Sigmoid colon (tissue), 7 donors: ENCODE data around the gene RFX4. TPM values are rescaled to one million over a fixed set of nuclear protein-coding genes. Genes with fewer than 3 reads are reported as not detected.

Source experiments
- DNase-seq: peaks from one replicate; pipeline ENCODE4 v3.0.0-alpha.2; 2019
- H3K27ac ChIP-seq, 4 donors: fragments of 200-600 bp; sonication (generic); one replicate each; pipeline ENCODE4 v1.5.1; 2016 to 2019; ENCODE audit warnings: mild to moderate bottlenecking in 1 of 4
- H3K27me3 ChIP-seq, 3 donors: fragments of 200-600 bp; sonication (generic); one replicate each; pipeline ENCODE4 v1.5.1; 2019; ENCODE audit warnings: mild to moderate bottlenecking in 1 of 3
- H3K36me3 ChIP-seq, 4 donors: fragments of 200-600 bp; sonication (generic); one replicate each; pipeline ENCODE4 v1.5.1; 2016 to 2019
- H3K4me1 ChIP-seq, 4 donors: fragments of 200-600 bp; sonication (generic); one replicate each; pipeline ENCODE4 v1.5.1; 2017 to 2019
- H3K4me3 ChIP-seq, 4 donors: fragments of 200-600 bp; sonication (generic); one replicate each; pipeline ENCODE4 v1.5.1; 2017 to 2019; ENCODE audit warnings: mild to moderate bottlenecking in 2 of 4, moderate library complexity in 1 of 4
- H3K9me3 ChIP-seq, 4 donors: fragments of 200-600 bp in 3 of 4; sonication (generic) in 3 of 4; one replicate each; pipeline versions ENCODE4 v1.5.1 to v1.6.1; 2013 to 2019
- EP300 ChIP-seq, 4 donors: sonication (generic); formaldehyde crosslinking; IDR thresholded peaks; one replicate each; pipeline ENCODE4 v1.6.1; 2017; ENCODE audit warnings: antibody characterized with exemption in 4 of 4
- POLR2A ChIP-seq, 2 donors: fragments of 450-650 bp; IDR thresholded peaks; one replicate each; pipeline ENCODE4 v1.6.1; 2016; ENCODE audit warnings: antibody characterized with exemption in 2 of 2, mild to moderate bottlenecking in 2 of 2, moderate library complexity in 2 of 2
- POLR2AphosphoS5 ChIP-seq, 4 donors: sonication (generic); formaldehyde crosslinking; IDR thresholded peaks; one replicate each; pipeline ENCODE4 v1.6.1; 2017; ENCODE audit warnings: antibody characterized with exemption in 4 of 4
- WGBS, 2 donors: extraction: QIAGEN DNeasy Blood & Tissue Kit; methylation state at CpG; one replicate each; pipeline ENCODE4 v1.1.7; 2013; 5-methylcytosine and 5-hydroxymethylcytosine counted together
- intact Hi-C: fragments of 100-400 bp; cut with DNase I; formaldehyde crosslinking; loops from one replicate; pipeline ENCODE4 v1.15.1; 2023
- polyA plus RNA-seq, 3 donors: library from polyadenylated mRNA; stranded (reverse); fragments of 200-250 nt; gene quantifications; one replicate each; pipeline ENCODE4 v1.2.3, GENCODE V29; 2013
- total RNA-seq, 4 donors: library from RNA; depleted of rRNA; stranded (reverse); fragments of >200 nt; gene quantifications; one replicate each; pipeline ENCODE4 v1.1.0, GENCODE V29; 2016
- TF ChIP-seq, protein P1 (sequence below), 4 experiments: fragments of 450-650 bp in 3 of 4; fragments of 200-600 bp in 1 of 4; IDR thresholded peaks; one replicate each; pipeline ENCODE4 v1.5.1; 2016 to 2019; ENCODE audit warnings: antibody characterized with exemption in 4 of 4, mild to moderate bottlenecking in 3 of 4, moderate library complexity in 2 of 4
- donor health status: healthy with polysubstance abuse.
- donor health status: Bipolar disorder and iron deficiency.
- donor health status: healthy.

Gene RFX4
- total and polyA plus RNA-seq, 7 donors: 0.01 TPM; not detected in 6

DNA sequence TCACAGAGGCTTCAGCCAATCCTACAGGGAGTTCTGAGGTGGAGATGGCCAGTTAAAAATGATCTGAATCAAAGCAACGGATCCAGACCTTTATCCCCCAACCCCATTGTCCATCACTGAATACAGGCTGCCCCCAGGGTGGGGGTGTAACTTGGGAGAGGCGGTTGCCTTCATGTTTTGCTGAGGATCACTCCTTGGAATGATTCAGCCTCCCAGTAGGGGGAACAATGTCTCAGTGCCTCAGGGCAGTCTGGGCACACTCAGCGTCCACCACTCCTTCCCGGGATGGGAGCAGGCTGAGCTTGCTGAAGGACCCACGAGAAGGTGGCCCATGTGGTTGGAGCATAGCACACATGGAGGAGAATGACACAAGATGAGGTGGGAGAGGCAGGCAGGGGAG, 60.2 kb downstream of the RFX4 start:
- Histone ChIP-seq H3K27me3 (no peaks in the 10 kb centered on the region), H3K4me3 (no peak overlapping the region), H3K27ac (no peak overlapping the region), H3K9me3 (no peaks in the 10 kb centered on the region), H3K36me3 (no peaks in the 10 kb centered on the region), H3K4me1 (no peaks in the 10 kb centered on the region)
- WGBS, 2 donors: 79 to 87% methylated on average over 5 of the region's 5 CpGs
- DNase-seq: no peak
- intact Hi-C loops: no loop called here
- TF ChIP-seq POLR2A (IDR thresholded peaks at IDR 0.05) (no peak), POLR2AphosphoS5 (IDR thresholded peaks at IDR 0.05) (no peak), EP300 (IDR thresholded peaks at IDR 0.05) (no peak)
- TF ChIP-seq, protein P1, sequence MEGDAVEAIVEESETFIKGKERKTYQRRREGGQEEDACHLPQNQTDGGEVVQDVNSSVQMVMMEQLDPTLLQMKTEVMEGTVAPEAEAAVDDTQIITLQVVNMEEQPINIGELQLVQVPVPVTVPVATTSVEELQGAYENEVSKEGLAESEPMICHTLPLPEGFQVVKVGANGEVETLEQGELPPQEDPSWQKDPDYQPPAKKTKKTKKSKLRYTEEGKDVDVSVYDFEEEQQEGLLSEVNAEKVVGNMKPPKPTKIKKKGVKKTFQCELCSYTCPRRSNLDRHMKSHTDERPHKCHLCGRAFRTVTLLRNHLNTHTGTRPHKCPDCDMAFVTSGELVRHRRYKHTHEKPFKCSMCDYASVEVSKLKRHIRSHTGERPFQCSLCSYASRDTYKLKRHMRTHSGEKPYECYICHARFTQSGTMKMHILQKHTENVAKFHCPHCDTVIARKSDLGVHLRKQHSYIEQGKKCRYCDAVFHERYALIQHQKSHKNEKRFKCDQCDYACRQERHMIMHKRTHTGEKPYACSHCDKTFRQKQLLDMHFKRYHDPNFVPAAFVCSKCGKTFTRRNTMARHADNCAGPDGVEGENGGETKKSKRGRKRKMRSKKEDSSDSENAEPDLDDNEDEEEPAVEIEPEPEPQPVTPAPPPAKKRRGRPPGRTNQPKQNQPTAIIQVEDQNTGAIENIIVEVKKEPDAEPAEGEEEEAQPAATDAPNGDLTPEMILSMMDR (IDR thresholded peaks at IDR 0.05): no peak

GRCh38 chr12:106644335-106645073, 61.7 kb downstream of the RFX4 start:
- 62 to 84% methylated on average over 16 of the region's 16 CpGs for WGBS, 2 donors
- Histone ChIP-seq H3K27ac (no peak overlapping the region), H3K9me3 (no peaks in the 10 kb centered on the region), H3K36me3 (no peaks in the 10 kb centered on the region), H3K4me3 (no peak overlapping the region), H3K27me3 (no peaks in the 10 kb centered on the region), H3K4me1 (no peaks in the 10 kb centered on the region)
- TF ChIP-seq POLR2A (IDR thresholded peaks at IDR 0.05): no peak
- no peak for TF ChIP-seq POLR2AphosphoS5 (IDR thresholded peaks at IDR 0.05)
- TF ChIP-seq EP300 (IDR thresholded peaks at IDR 0.05): no peak
- TF ChIP-seq, protein P1 (IDR thresholded peaks at IDR 0.05): no peak
- DNase-seq: no peak
- intact Hi-C loops: no loop called here

- no peak for TF ChIP-seq EP300 (IDR thresholded peaks at IDR 0.05)
- TF ChIP-seq, protein P1 (IDR thresholded peaks at IDR 0.05): no peak
- no peak for TF ChIP-seq POLR2AphosphoS5 (IDR thresholded peaks at IDR 0.05)
- TF ChIP-seq POLR2A (IDR thresholded peaks at IDR 0.05): no peak
- peak; percentile 81 for DNase-seq
- H3K4me1 ChIP-seq: no peaks in the 10 kb centered on the region
- no peak overlapping the region for H3K27ac ChIP-seq
- intact Hi-C loops: no loop called here
- no peaks in the 10 kb centered on the region for H3K27me3 ChIP-seq
- H3K36me3 ChIP-seq: no peaks in the 10 kb centered on the region
- no peaks in the 10 kb centered on the region for H3K9me3 ChIP-seq
- no peak overlapping the region for H3K4me3 ChIP-seq
- WGBS, 2 donors: 22 to 69% methylated on average over 16 of the region's 16 CpGs
Measured at GRCh38 chr12:106645074-106645421, 62.2 kb downstream of the RFX4 start.

DNA sequence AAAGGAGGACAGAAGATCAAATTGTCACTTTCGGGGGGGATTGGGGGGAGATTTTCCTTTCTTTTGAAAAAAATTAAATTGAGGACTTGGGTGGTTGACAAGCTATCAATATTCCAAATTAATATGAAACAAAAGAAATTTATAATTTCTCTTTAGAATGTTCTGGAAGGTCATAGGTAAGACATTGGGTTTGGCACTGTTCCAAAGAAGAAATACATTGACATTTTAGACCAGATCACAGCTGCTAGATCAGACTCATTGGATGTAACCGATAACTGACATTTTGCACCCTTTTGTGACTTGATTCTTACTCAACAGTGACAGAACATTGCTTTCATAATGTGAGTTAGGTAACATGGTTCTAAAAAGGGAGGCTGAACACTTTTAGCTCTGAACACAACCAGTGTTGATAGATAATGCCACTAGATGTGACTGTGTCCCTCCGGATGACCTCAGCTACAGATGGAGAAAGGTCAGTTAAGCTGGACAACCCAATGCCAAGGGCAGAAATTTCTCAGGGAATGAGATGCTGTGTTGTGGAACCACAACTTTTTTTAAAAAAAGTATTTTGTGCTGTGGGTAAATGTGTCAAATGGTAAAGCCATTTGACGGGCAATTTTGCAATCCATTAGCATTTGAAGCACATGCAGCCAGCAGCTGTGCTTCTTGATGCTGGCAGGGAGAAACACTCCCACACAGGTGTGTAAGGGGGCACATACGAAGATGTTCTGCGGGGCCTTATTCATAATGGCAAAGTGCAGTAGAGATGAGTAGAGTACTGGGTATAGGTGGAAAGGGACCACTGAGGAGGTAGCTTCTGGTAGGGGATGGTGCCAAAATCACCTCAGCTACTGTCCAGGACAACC, 62.9 kb downstream of the RFX4 start:
- Histone ChIP-seq H3K4me3 (no peak overlapping the region), H3K36me3 (no peaks in the 10 kb centered on the region), H3K9me3 (no peaks in the 10 kb centered on the region), H3K4me1 (no peaks in the 10 kb centered on the region), H3K27me3 (no peaks in the 10 kb centered on the region), H3K27ac (no peak overlapping the region)
- DNase-seq: no peak
- TF ChIP-seq POLR2AphosphoS5 (IDR thresholded peaks at IDR 0.05) (no peak), POLR2A (IDR thresholded peaks at IDR 0.05) (no peak), EP300 (IDR thresholded peaks at IDR 0.05) (no peak)
- TF ChIP-seq, protein P1 (IDR thresholded peaks at IDR 0.05): no peak
- intact Hi-C loops: no loop called here
- 85 to 91% methylated on average over 6 of the region's 6 CpGs for WGBS, 2 donors
